Measurements from ENCODE around the gene DGKE. TPM values are rescaled to one million over a fixed set of nuclear protein-coding genes. Genes with fewer than 3 reads are reported as not detected.

DGKE gene
- total RNA-seq, 1 experiment from 2014 or later: 8.7 TPM

DNA sequence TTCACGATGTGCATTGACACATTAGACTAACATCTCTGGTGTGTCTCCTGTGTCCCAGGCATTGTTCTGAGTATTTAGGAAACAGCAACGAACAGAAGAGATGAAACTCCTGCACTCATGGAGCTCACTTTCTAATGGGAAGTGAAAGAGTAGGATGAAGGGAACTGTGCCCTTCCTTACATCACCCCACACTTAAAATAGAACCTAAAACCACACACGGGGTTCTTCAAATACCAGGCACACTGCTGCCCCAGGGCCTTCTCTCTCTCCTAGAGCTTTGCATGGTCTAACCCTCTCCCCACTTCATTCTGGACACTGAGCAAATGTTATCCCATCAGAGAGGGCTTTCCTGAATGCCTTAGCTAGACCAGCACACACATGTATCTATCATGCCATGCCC is 46.2 kb downstream of the DGKE start:
- in situ Hi-C loops (cut with HindIII; ENCODE audit: low pct_unique_long_range_greater_than_20kb, low sequenced_read_pairs): no loop called here
- no peak for DNase-seq (ENCODE audit: low read depth)

DNA sequence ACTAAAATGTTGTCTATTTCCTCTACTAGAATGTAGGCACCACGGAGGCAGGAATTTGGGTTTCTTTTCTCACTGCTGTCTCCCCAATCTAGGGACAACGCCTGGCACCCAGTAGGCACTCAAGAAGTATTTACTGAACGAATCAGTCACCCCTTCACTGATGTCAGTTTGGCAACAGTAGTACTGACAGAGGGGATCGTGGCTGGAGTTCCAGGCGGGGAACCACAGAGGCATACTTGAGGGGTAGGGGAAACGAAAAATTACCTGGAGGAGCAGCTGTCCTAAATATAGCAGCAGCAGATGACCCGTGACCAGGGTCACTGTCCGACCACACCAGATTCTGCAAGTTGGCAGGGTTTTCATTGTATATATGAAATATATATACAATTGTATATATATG is 46.6 kb downstream of the DGKE start:
- no peak for DNase-seq (ENCODE audit: low read depth)
- in situ Hi-C loops (cut with HindIII; ENCODE audit: low pct_unique_long_range_greater_than_20kb, low sequenced_read_pairs): no loop called here

DNA sequence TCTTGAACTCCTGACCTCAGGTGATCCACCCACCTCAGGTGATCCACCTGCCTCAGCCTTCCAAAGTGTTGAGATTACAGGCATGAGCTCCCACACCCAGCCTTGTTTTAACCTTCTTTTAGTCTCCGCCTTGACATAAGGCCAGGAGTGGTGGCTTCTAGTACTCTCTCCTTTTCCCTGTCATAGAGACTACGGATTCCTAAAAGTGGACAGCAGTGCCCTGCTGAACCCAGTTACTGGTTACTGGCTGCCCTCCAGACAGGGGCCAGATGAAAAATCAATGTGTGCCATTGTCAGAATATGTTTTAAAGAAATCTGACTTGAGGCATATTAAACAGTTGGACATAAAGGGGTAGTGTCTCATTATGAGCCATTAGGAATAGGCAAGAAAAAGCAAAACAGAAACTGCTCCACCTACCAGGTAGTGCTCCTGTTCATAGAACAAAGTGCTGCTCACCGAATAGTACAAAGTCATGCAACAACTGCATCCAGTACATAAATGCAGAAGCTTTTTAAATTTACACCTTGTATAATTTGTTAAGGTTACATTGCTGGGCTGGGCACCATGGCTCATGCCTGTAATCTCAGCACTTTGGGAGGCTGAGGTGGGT is 47.8 kb downstream of the DGKE start:
- in situ Hi-C loops (cut with HindIII; ENCODE audit: low pct_unique_long_range_greater_than_20kb, low sequenced_read_pairs): no loop called here
- no peak for DNase-seq (ENCODE audit: low read depth)

DNA sequence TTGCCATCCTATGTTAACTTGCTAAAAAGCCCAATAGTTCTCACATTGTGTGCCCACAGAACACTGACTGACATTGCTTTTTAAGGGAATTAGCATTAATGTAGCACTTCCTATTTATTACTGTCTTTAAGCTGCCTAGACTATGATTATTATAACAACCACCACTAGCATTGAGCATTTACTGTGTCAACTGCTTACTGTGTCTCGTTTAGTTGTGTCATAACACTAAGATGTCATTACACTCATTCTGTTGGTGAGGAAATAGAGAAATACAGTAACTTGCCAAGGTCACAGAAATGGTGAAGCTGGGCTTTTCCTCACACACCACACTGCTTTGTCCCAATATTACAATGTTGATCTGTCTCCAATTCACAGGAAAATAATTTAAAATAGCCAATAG is 49.7 kb downstream of the DGKE start:
- in situ Hi-C loops (cut with HindIII; ENCODE audit: low pct_unique_long_range_greater_than_20kb, low sequenced_read_pairs): no loop called here
- DNase-seq (ENCODE audit: low read depth): no peak

DNA sequence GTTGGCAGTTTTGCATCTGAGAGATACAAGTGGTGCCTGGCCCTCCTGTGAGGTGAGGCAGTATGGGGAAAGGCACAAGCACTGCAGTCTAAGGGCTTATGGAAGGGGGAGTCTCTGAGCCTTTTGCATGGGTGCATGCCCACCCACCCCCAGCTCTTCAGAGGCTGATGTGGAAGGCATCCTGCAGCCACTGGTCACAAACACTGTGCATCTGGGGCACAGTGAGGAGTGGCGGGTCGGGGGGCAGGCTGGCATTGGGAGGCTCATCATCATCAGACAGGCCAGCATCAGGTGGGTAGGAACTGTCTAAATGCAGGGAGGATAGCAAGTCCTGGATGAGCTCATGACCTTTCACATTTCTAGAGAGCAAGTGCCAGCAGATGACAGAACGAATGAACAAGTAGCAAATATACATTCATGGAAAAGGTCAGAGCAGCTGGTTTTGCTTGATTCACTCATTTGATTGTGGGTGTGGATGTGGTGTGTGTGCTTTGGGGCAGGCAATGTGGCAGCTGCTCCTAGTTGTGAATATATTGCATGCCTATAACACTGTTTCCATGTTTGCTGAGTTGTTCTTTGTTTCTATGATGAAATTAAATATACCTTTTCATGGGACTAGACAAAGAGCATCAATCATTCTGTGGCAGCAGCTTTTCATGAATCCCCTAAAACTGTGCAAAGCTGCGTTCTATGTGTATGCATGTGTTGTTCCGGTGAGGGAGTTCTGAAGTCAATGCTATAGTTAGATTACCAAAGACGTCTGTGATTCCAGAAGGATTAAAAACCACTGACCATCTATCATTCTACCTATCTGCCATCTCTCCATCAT is 50.7 kb downstream of the DGKE start:
- in situ Hi-C loops (cut with HindIII; ENCODE audit: low pct_unique_long_range_greater_than_20kb, low sequenced_read_pairs): no loop called here
- DNase-seq (ENCODE audit: low read depth): no peak

DNA sequence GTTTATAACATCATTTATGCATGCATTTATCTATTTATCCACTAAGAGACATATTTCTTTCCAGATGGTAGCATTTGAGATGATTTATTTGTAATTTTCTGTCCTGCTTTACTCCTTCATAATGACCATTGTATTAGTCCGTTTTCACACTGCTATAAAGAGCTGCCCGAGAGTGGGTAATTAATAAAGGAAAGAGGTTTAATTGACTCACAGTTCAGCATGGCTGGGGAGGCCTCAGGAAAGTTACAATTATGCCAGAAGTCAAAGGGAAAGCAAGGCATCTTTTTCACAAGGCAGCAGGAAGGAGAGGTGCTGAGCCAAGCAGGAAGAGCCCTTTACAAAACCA is 51.3 kb downstream of the DGKE start:
- in situ Hi-C loops (cut with HindIII; ENCODE audit: low pct_unique_long_range_greater_than_20kb, low sequenced_read_pairs): no loop called here
- DNase-seq (ENCODE audit: low read depth): no peak

DNA sequence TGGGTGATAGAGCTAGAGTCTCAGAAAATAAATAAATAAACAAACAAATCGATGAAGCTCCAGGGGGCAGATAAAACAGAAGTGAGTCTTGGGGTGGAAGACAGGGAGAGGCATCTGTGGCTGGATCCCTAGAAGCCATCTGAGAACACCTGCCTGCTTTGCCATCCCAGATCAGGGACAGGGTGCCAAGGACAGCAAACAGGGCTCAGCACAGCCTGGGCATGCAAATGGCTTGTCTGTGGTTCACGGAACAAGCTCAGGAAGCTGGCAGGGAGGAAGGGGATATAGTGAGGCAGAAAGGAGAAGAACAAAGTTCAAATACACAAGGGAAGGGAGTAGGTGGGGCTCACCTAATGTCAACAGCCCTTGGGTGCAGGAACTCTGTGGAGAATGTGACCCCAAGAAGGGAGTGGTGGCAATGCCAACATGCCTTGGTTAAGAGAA is 52.4 kb downstream of the DGKE start:
- in situ Hi-C loops (cut with HindIII; ENCODE audit: low pct_unique_long_range_greater_than_20kb, low sequenced_read_pairs): no loop called here

DNA sequence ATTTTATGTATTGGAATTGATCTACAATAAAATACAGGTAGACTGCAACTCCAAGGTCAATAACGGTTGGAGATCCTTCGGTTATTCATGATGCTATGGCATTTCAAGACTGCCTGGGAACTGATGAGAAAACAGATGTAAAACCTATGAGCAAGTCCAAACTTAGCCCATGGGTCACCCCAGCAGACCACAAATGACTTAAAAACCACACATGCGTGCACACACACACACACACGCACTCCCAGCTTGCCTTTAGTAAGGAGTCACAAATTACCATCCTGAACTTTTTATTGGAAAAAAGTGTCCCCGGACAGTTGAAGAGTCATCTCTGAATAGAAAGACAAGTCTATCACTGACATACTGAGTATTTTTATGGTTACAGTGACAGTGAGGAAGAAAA is 53.2 kb downstream of the DGKE start:
- no peak for DNase-seq (ENCODE audit: low read depth)
- in situ Hi-C loops (cut with HindIII; ENCODE audit: low pct_unique_long_range_greater_than_20kb, low sequenced_read_pairs): no loop called here

More for the DNA sequence above, 52.4 kb downstream of the DGKE start:
- DNase-seq (ENCODE audit: low read depth): no peak

DNA sequence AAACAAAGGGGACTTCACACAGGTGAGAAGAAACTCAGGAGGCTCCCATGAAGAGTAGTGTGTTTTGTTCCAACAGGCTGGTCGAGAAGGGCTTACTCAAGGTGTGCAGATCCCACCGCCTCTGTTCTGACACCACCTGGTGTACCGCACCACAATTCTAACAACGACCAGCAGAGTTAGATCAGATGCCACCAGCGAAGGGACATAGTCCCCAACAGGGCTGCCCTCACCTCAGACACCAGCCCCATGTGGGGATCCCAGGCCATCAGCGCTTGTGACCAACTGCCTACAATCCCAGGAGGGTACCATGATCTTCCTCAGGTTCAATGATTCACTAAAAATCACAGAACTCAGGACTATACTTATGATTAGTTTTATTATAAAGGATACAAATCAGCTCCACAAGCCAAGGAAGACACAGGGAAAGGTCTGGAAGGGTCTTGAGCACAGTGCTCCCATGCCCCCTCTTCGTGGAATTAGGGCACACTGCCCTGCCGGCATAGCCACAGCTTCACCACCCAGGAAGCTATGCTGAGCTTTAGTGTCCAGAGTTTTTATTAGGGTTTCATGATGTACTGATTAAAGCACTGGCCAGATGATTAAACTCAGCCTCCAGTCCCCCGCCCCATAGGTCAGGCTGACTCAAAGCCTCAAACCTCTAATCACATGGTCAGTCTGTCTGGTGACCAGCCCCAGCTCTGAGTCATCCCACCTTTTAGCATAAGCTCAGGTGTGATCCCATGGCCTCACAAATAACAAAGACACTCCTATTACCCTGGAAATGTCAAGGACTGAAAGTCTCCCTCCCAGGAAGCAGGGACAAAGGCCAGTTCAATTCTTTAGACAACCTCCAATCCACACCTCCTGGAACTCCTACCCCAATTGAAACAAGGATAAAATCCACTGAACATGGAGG is 53.9 kb downstream of the DGKE start:
- peak; percentile 53 for DNase-seq (ENCODE audit: low read depth)
- in situ Hi-C loops (cut with HindIII; ENCODE audit: low pct_unique_long_range_greater_than_20kb, low sequenced_read_pairs): no loop called here

DNA sequence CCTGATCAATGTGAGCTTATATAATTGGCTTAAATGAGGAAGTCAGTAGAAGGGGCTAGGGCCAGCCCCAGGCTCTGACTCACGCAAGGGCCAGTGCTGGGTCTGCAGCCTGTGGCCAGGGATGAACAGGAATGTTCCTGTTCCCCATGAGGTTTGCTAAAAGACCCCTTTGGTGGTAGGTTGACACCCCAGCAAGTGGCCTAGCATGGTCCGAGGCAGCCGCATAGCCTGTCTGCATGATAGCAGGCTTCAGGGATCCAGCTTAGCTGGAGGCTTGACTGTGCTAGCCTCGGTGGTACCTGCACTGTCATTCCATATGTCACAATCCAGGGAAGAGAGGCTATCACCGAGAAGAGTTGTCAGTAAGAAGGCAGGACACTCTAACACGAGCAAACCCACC is 56.4 kb downstream of the DGKE start:
- no peak for DNase-seq (ENCODE audit: low read depth)
- in situ Hi-C loops (cut with HindIII; ENCODE audit: low pct_unique_long_range_greater_than_20kb, low sequenced_read_pairs): no loop called here

DNA sequence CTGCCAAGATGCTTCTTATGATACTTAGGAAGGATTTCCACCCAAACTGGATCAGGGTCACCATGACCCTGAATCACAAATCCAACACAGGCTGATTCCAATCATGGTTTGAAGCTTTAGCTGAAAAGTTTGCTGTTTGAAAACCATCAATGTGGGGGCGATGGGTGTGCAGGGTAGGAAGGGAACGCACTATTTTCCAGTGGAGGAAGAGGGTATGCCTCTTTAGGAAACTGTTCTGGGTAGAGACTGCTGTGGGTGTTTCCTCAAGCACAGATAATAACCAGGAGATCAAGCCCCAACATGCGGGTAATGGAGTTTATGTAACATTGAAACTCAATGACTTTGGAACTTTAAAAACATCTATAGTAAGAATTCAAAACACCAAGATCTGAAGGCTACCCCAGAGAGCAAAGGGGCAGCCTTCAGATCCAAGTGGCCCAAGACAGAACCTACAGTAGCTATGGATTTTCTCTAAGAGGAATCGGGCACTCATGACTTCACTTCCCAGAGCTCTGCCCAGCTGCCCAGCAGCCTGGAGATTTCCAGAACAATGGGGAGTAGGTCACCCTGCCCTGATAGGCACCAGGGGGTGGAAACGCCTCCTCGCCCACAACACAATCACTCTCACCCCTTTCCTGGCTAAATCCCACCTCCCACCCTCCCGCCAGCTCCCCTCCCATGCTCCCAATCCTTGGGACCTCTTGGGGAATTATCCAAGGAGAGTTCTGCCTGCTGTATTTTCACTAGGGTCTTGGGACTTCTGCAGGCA is 57.1 kb downstream of the DGKE start:
- DNase-seq (ENCODE audit: low read depth): no peak
- in situ Hi-C loops (cut with HindIII; ENCODE audit: low pct_unique_long_range_greater_than_20kb, low sequenced_read_pairs): no loop called here

DNA sequence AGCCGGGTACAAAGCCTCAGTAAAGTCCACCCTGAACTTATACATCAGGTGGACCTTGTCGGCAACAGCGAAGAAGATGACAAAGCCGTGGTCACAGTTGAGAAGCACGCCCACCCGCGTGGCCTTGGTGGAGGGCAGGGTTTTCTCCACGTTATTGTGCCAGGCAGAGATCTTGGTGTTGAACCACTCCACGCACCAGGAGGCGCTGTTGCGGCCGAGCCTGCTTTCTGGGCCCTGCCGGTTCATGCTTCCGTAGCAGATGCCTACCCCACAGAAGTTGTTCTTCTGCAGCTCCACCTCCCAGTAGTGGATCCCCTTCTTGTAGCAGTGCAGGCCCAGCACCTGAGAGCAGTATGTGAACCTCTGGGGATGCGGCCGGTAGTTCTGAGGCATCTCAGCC is 57.8 kb downstream of the DGKE start:
- in situ Hi-C loops (cut with HindIII; ENCODE audit: low pct_unique_long_range_greater_than_20kb, low sequenced_read_pairs): no loop called here
- DNase-seq (ENCODE audit: low read depth): no peak

DNA sequence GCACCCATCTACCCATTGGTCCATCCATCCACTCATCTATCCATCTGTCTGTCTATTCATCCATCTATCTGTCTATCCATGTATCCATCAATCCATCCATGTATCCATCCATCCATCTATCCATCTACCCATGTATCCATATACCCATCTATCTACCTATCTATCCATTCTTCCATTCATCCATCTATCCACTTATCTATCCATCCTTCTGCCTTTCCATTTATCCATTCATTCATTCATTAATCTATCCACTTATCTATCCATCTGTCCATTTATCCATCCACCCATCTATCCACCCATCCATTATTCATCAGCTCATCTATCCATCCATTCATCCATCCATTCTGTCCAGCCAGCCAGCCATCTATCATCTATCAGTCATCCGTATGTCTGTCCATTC is 58.4 kb downstream of the DGKE start:
- in situ Hi-C loops (cut with HindIII; ENCODE audit: low pct_unique_long_range_greater_than_20kb, low sequenced_read_pairs): no loop called here
- DNase-seq (ENCODE audit: low read depth): no peak

DNA sequence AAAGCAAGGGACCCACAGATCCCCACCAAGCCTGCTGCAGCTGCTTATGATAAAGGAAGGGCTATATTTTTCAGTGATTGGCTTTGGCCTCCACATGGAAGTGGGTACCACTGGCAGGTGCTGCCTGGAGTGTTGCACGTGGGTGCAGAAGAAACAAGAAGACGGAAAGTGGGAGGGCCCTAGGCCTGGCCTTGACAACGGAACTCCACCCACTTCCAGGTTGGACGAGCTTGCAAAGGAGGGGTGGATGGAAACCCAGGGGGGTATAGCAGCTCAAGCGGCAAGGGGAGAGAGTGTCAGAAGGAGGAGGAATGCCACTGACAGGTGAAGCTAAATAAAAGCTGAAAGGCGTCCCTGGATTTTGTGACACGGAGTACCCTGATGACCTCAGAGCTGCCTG is 59.6 kb downstream of the DGKE start:
- in situ Hi-C loops (cut with HindIII; ENCODE audit: low pct_unique_long_range_greater_than_20kb, low sequenced_read_pairs): no loop called here
- DNase-seq (ENCODE audit: low read depth): no peak

DNA sequence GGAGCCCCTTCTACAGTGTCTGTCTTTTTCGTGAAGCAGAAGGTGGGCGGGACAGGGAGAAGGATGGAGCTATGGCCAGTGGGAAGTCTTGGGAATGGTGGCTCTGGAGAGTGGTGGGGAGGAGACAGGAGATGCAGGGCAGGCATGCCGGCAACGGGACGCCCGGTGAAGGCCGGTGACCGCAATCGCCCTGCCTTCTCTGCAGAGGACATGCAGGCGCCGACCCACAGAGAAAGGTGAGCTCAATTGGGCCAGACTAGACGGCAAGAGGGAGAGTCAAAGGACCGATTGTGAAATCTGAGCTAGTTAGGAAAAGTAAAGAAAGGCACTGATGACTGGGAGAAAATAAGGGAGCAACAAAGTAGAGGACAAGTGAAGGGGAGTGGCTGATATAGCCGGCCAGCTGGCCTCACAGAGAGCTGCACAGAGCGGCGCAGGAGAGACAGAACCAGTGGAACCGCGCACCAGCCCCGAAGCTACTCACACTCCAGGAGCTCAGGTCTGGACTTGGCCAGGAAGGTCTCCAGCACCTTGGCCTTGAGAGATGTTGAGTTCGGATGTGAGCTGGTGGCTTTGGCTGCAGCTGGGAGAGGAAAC is 61.0 kb downstream of the DGKE start:
- no peak for DNase-seq (ENCODE audit: low read depth)
- in situ Hi-C loops (cut with HindIII; ENCODE audit: low pct_unique_long_range_greater_than_20kb, low sequenced_read_pairs): no loop called here

DNA sequence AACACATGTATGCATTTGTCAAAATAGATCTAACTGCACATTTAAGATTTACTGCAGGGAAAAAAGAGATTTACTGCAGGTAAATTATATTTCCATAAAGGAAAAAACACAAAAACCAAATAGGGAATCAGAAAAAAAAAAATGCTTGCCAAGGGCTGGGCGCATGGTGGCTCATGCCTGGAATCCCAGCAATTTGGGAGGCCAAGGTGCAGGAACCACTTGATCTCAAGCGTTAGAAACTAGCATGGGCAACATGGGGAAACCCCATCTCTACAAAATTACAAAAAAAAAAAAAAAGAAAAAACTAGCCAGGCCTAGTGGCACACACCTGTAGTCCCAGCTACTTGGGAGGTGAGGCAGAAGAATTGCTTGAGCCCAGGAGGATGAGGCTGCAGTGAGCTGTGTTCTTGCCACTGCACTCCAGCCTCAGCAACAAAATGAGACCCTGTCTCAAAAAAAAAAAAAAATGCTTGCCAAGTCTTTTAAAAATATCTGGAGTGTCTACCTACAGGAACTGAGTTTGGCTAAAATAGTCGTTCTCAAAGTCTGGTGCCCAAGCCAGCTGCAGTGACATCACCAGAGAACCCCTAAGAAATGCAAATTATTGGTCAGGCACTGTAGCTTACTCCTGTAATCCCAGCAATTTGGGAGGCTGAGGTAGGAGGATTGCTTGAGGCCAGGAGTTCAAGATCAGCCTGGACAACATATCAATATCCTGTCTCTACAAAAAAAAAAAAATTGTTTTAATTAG is 62.4 kb downstream of the DGKE start:
- no peak for DNase-seq (ENCODE audit: low read depth)
- in situ Hi-C loops (cut with HindIII; ENCODE audit: low pct_unique_long_range_greater_than_20kb, low sequenced_read_pairs): no loop called here

DNA sequence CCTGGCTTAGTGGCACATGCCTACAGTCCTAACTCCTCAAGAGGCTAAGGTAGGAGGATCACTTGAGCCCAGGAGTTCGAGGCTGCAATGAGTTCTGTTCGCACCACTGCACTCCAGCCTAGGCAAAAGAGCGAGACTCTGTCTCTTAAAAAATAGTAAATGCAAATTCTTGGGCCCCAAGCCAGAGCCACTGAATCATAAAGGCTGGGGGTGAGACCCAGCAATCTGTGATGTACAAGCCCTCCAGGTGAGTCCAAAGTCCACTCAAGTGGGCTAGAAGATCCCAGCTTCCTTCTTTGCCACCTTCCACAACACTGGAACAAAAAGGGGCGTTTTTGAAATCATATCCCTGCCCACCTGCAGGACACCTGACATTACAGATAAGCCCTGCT is 63.0 kb downstream of the DGKE start:
- in situ Hi-C loops (cut with HindIII; ENCODE audit: low pct_unique_long_range_greater_than_20kb, low sequenced_read_pairs): no loop called here
- DNase-seq (ENCODE audit: low read depth): no peak
